ENCODE measurements around the gene DLL3.

Gene DLL3

DNA sequence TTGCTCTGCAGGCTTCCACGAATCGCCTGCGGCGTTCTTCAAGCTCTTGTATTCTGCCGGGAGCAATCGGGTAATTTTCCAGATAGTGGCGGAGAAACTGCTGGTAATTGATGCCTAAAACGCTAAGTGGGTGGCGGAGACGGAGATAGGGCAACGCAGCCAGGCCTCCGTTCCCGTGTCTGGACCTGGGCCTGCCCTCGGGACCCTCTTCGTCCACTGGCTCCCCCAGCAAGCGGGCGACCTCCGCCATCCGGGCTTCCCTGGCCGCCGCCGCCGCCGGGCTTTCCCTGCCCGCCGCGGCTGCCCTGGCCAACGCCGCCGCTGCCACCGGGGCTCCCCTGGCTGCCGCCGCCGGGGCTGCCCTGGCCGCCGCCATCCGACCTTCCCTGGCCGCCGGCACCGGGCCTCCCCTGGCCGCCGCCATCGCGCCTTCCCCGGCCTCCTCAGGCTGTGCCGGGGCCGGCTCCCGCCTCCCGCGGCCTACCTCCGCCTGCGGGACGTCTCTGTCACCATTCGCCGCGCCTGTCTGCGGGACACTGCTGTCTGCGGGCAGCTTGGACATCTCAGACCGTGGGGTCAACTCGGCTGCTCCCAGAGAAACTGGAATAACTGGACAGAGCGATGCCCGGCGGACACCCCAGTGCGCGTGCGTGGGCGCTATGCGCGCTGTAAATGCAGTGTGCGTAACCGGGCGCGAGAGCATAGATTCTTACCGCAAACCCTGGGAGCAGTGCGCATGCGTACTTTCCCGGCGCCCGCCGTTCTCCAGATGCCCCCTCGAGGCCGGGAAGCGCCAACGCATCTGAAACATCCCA, 41.0 kb downstream of the DLL3 start, which contains the start of gene EID2:
Gene EID2 (minus strand): TSS at position 644 of the 815 bp plus-strand sequence. CDS start 82 bp downstream, at position 562.
- TF ChIP-seq GATA1 (IDR thresholded peaks at IDR 0.05; ENCODE audit: low read depth, low read length): no peak
- TF ChIP-seq POLR2A (IDR thresholded peaks at IDR 0.05; ENCODE audit: low read length): peak; percentile 77

GRCh38 chr19:39540333-39540673, 41.6 kb downstream of the DLL3 start:
- no peak for DNase-seq
- no peak for TF ChIP-seq GATA1 (IDR thresholded peaks at IDR 0.05; ENCODE audit: low read depth, low read length)
- TF ChIP-seq POLR2A (IDR thresholded peaks at IDR 0.05; ENCODE audit: low read length): no peak

More for the DNA sequence above, 41.0 kb downstream of the DLL3 start, which contains the start of gene EID2:
- peak; percentile 95 to 97 for DNase-seq

- no peak for DNase-seq
- TF ChIP-seq GATA1 (IDR thresholded peaks at IDR 0.05; ENCODE audit: low read depth, low read length): no peak
- no peak for TF ChIP-seq POLR2A (IDR thresholded peaks at IDR 0.05; ENCODE audit: low read length)
Observed at GRCh38 chr19:39542206-39542605, 43.5 kb downstream of the DLL3 start.

GRCh38 chr19:39543477-39543857, 44.7 kb downstream of the DLL3 start:
- TF ChIP-seq GATA1 (IDR thresholded peaks at IDR 0.05; ENCODE audit: low read depth, low read length): no peak
- no peak for TF ChIP-seq POLR2A (IDR thresholded peaks at IDR 0.05; ENCODE audit: low read length)
- no peak for DNase-seq

DNA sequence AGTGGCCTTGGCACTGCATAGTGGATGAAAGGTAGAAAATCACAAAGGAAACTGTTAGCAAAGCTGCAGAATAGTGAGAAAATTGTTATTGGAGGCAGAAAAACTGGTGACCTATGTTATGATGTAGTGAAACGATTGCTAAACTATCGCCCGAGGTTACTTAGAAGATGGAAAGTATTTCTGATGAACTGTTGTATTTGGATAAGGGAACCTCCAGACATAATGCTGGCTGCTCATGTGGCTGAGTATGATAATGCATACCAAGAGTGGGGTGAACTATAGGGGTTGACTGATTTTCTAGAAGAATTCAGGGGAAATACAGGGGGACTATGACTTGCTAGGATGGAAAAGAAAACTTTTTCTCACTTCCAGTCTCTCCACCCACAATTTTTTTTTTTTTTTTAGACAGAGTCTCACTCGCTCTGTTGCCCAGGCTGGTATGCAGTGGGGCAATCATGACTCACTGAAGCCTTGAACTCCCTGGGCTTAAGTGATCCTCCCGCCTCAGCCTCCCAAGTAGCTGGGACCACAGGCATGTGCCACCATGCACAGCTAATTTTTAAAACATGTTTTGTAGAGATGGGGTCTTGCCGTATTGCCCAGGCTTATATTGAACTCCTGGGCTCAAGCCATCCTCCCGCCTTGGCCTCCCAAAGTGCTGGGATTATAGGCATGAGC, 45.6 kb downstream of the DLL3 start:
- no peak for DNase-seq
- TF ChIP-seq POLR2A (IDR thresholded peaks at IDR 0.05; ENCODE audit: low read length) (no peak), GATA1 (IDR thresholded peaks at IDR 0.05; ENCODE audit: low read depth, low read length) (no peak)

GRCh38 chr19:39544911-39545310, 46.2 kb downstream of the DLL3 start:
- TF ChIP-seq GATA1 (IDR thresholded peaks at IDR 0.05; ENCODE audit: low read depth, low read length): no peak
- no peak for TF ChIP-seq POLR2A (IDR thresholded peaks at IDR 0.05; ENCODE audit: low read length)
- DNase-seq: no peak

DNA sequence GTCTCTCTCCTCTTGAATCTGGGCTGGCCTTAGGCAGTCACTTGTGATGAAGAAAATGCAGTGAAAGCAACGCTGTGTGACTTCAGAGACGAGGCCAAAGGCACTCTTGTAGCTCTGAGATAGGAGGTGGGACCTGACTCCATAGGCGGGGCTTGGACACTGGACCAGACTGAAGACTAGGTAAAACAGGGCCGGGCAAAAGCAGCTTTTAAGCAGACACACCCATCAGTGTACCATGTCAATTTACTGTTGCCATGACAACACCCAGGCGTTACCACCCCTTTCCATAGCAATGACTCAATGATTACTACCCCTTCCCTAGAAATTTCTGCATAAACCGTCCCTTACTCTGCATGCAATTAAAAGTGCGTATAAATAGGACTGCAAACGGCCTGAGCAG, 47.9 kb downstream of the DLL3 start:
- no peak for TF ChIP-seq GATA1 (IDR thresholded peaks at IDR 0.05; ENCODE audit: low read depth, low read length)
- TF ChIP-seq POLR2A (IDR thresholded peaks at IDR 0.05; ENCODE audit: low read length): no peak
- DNase-seq: peak; percentile 7 to 22

DNA sequence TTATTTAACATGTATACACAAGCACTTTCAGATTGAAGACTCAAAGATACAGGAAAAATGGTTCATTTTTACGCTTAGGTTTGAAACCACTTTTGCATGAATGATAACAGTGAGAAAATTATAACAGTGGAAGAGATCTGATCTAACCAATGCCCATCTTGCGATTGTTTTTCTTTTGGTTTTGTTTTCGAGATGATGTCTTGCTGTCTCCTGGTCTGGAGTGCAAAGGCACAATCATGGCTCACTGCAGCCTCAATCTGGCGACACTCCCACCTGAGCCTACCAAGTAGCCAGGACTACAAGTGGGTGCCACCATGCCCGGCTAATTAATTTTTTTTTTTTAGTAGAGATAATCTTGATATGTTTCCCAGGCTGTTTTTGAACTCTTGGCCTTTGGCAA, 51.5 kb downstream of the DLL3 start:
- DNase-seq: no peak
- TF ChIP-seq GATA1 (IDR thresholded peaks at IDR 0.05; ENCODE audit: low read depth, low read length) (no peak), POLR2A (IDR thresholded peaks at IDR 0.05; ENCODE audit: low read length) (no peak)

DNA sequence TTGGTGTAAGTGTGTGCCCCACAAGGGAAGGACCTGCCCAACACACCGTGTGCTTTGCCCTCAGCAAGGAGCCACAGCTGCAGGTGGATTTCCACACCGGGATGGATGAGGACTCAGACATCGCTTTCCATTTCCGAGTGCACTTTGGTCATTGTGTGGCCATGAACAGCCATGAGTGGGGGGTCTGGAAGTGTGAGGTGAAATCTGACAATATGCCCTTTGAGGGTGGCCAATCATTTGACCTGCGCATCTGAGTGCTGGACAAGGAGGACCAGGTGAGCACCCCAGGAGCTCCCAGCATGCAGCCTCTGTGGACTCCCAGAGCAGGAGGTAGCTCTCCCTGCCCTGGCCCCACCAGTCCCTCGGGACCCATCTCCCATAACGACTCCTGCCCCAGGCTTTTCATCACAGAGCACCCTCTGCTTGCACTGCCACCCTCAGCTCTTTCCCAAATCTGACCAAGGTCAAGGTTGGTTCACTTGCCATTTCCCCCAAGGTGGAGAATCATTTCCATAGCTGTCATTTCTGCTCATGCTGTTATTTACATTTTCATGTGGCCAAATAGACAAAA, 54.4 kb downstream of the DLL3 start:
- no peak for DNase-seq
- TF ChIP-seq POLR2A (IDR thresholded peaks at IDR 0.05; ENCODE audit: low read length): no peak

DNA sequence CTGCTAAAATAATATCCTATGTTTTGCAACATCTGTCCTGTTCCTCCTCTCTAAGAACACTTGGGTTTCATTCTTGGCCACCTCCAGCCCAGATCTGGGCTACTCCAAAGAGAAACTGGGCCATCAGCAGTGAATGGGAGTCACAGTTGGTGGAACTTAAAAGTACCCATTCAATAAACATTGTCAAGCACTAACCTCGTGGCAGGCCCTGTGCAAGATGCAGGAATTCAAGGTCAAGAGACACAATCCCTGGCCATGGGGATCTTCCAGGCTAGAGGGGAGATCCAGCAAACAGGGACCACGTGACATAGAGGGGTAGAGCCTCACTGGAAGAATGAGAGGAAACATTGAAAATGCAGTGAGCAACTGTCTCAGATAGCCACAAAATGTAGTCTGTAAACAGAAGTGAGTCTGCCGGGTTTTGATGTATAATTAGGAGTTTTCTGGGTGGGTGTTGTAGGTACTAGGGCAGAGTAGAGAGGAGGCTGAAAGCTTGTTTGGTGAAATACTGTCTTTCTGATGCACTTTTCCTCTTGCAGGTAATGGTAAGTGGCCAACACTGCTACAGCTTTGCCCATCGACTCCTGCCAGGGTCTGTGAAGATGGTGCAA, 56.1 kb downstream of the DLL3 start:
- DNase-seq: no peak
- TF ChIP-seq POLR2A (IDR thresholded peaks at IDR 0.05; ENCODE audit: low read length) (no peak), GATA1 (IDR thresholded peaks at IDR 0.05; ENCODE audit: low read depth, low read length) (no peak)

GRCh38 chr19:39555883-39556282, 57.1 kb downstream of the DLL3 start:
- no peak for TF ChIP-seq GATA1 (IDR thresholded peaks at IDR 0.05; ENCODE audit: low read depth, low read length)
- TF ChIP-seq POLR2A (IDR thresholded peaks at IDR 0.05; ENCODE audit: low read length): no peak
- DNase-seq: no peak

All from erythroblast (primary cell).